ENCODE data around the gene CREBRF. TPM values are rescaled to one million over a fixed set of nuclear protein-coding genes. Genes with fewer than 3 reads are reported as not detected.

The CREBRF gene
- total and polyA plus RNA-seq, 2 donors (not counting 3 experiments of a cell fraction or from before 2014, with no cell fraction given), result 2.7 to 8.8 TPM

Small RNA genes lying within 50 kb of the gene (small RNA-seq; reads per million reads assigned to genes)
- not detected for gene RF00019 (ENCODE audit: insufficient read depth, insufficient read length, low read depth, low replicate concordance)
- 18.8 reads per million, percentile 78 among the genes with 10 or more reads in this experiment for gene SNORA74B (ENCODE audit: insufficient read depth, insufficient read length, low read depth, low replicate concordance)

Other genes with a start within 250 kb of the CREBRF start
- 105 and 118 TPM in 2 replicates for gene ERGIC1, start 222.1 kb upstream of the CREBRF start, total RNA-seq
- 109 and 115 TPM in 2 replicates for gene ERGIC1, start 222.1 kb upstream of the CREBRF start, polyA plus RNA-seq
- 57.4 and 62.9 TPM in 2 replicates for gene RPL26L1, start 96.9 kb upstream of the CREBRF start, total RNA-seq
- 63.5 and 78.3 TPM in 2 replicates for gene RPL26L1, start 96.9 kb upstream of the CREBRF start, polyA plus RNA-seq
- gene ATP6V0E1, start 72.6 kb upstream of the CREBRF start, total RNA-seq, result 217 and 222 TPM in 2 replicates
- gene ATP6V0E1, start 72.6 kb upstream of the CREBRF start, polyA plus RNA-seq, result 276 and 278 TPM in 2 replicates
- 15.7 and 19.7 TPM in 2 replicates for gene BNIP1, start 88.2 kb downstream of the CREBRF start, total RNA-seq
- 21.7 and 22.6 TPM in 2 replicates for gene BNIP1, start 88.2 kb downstream of the CREBRF start, polyA plus RNA-seq
- not detected in 2 replicates for gene NKX2-5, start 178.9 kb downstream of the CREBRF start, total RNA-seq
- gene NKX2-5, start 178.9 kb downstream of the CREBRF start, polyA plus RNA-seq, result 0.29 TPM in 1 of 2 replicates, not detected in the other